Measurements from ENCODE around the gene PPP1R3G.

- no peak for TF ChIP-seq CTCF (IDR thresholded peaks at IDR 0.05)
- TF ChIP-seq POLR2A (IDR thresholded peaks at IDR 0.05): no peak
Measured at GRCh38 chr6:5127106-5127687, 42.1 kb downstream of the PPP1R3G start.

All from testis (tissue), 2 donors.